ENCODE measurements around the gene CD300H.

CD300H gene

GRCh38 chr17:74547736-74548135 lies 19.6 kb downstream of the CD300H start:
- no peak for DNase-seq

DNA sequence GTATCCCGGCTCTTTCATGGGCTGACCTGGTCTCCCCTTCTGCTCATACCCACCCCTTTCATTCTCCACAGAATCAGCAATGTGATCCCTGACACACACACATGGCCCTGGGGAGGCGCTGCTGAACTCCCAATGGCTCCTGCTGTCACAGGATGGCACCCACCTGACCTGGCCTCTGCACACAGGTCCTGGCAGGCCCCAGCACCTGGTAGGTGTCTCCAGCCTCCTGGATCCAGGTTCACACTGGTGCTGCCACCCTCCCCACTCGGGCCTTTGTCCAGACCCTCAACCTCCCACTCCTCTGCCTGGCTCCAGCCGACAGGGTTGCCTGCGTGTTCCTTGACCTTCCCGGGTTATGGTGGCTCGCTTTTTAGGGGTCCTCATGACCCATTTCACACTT lies 20.0 kb downstream of the CD300H start:
- no peak for DNase-seq

- no peak for DNase-seq
These were observed 20.7 kb downstream of the CD300H start for GRCh38 chr17:74546586-74546985.

- no peak for DNase-seq
These were observed 21.5 kb downstream of the CD300H start, which contains the start of gene CD300C for GRCh38 chr17:74545843-74546230. TSS of gene CD300C (minus strand) at chr17:74546115. CDS start at chr17:74545782, 333 bp downstream.

GRCh38 chr17:74544991-74545842 lies 22.1 kb downstream of the CD300H start:
- DNase-seq, result no peak

GRCh38 chr17:74543891-74544760 lies 23.2 kb downstream of the CD300H start:
- DNase-seq, result no peak

DNA sequence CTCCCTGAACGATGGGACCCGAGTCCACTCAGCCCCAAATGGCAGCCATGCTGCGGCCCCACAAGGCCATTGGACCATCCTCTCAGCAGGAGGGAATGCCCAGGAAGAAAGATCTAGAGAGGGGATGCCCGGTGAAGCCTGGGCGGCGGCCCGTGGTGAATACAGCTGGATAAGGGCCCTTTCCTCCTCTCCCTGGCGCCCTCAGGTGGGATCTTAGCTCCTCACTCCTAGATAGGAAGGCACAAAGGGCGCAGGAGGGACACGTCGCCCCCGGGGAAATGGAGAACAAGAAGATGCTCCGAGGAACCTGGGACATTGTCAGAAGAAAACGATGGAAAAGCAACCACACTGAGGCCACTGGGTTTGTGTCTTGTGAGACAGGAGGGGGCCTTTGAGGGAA lies 23.9 kb downstream of the CD300H start:
- no peak for DNase-seq

GRCh38 chr17:74542727-74543383 lies 24.5 kb downstream of the CD300H start:
- DNase-seq, result no peak

- no peak for DNase-seq
These were observed 25.1 kb downstream of the CD300H start for GRCh38 chr17:74542166-74542565.

DNA sequence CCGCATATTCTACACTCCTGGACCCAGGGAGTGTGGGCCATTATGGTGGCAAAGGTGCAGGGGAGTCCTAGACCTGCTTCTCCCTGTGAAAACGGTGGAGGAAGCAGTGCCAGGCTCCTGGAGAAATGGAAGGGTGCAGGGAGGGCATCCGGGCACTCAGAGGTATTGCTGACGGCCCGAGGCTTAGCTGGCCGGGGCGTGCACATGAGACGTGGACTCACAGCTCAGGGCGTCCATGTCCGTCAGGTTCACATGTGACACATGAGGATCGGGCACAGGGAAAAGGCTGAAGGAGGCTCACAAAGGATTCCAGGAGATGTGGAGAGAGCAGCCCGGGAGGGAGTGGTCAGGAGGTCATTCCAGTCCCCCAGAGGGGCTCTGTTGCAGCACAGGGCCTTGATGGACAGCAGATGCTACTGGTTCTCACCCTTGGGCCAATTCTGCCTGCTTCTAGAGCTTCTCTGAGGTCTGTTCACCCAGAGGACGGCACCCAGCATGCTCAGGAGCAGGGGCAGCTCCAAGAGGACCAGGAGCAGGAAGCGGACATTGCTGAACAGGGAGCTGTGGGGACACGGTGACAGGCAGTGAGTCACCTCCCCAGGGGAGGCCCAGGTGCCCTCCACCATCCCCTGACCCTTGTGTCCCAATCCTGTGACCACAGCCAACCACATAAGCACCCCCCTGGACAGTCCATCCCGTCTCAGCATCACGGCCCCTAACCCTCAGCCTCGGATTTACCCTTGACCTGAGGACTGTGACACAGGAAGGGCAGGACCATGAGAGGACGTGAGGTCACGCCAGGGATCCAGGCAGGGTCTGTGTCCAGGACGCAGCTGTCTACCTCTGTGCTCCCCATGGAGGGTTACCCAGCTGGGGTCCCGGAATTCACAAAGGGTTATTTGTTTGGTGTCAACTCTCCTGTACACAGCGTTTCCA lies 25.9 kb downstream of the CD300H start:
- DNase-seq, result no peak

GRCh38 chr17:74539281-74539820 lies 28.0 kb downstream of the CD300H start:
- no peak for DNase-seq

DNA sequence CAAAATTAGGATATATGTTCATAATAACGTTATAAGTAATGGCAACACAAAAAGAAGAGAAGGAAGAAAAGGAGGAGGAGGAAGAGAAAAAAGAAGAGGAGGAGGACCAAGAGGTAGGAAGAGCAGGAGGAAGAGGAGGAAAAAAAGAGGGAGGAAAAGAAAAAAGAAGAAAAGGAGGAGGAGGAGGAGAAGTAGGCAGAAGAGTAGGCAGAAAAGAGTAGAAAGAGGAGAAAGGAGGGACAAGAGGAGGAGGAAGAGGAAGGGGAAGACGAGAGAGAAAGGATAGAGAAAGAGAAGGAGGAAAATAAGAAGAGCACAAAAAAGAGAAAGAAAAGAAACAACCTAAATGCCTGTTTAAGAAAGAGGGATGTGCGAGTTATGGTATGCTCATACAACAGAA lies 30.4 kb downstream of the CD300H start:
- DNase-seq, result no peak

GRCh38 chr17:74532115-74532514 lies 35.2 kb downstream of the CD300H start:
- no peak for DNase-seq

DNA sequence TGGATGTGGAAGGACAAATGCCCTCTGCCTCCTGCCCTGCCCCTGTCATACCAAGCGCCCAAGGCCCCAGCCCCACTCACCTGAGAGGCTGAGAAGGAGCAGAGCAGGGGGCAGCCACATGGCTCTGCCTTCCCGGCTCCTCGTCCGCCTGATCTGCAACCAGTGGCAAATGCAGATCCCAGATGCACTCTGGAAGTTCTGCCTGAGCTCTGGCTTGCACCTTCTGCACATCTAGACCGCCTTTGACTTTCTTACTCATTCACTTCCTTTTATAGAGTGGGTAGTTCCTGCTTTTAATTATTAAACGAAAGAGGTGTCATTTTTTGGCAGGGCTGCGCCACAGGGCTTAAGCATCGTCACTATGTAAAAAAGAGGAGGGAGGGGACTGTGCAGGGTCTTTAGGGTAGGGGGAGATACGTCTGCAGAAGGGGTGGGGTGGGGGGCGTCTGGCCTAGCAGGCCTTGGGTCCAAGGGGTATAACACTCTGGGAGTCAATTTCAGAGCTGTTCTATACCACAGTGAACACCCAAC lies 36.0 kb downstream of the CD300H start, which contains the start of gene CD300LB:
Gene CD300LB (minus strand): TSS at position 245 of the 531 bp plus-strand sequence. CDS start 125 bp downstream, at position 120.
- no peak for DNase-seq

DNA sequence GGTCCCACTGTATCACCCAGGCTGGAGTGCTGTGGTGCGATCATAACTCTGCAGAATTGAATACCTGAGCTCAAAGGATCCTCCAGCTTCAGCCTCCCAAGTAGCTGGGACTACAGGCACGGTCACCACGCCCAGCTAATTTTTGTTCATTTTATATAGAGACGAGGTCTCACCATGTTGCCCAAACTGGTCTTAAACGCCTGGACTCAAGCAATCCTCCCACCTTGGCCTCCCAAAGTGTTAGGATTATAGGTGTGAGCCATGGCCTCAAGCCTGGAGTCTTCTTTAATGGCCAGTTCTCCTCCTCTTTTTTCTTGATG lies 36.5 kb downstream of the CD300H start:
- DNase-seq, result no peak

- no peak for DNase-seq
These were observed 38.1 kb downstream of the CD300H start for GRCh38 chr17:74529243-74529642.

DNA sequence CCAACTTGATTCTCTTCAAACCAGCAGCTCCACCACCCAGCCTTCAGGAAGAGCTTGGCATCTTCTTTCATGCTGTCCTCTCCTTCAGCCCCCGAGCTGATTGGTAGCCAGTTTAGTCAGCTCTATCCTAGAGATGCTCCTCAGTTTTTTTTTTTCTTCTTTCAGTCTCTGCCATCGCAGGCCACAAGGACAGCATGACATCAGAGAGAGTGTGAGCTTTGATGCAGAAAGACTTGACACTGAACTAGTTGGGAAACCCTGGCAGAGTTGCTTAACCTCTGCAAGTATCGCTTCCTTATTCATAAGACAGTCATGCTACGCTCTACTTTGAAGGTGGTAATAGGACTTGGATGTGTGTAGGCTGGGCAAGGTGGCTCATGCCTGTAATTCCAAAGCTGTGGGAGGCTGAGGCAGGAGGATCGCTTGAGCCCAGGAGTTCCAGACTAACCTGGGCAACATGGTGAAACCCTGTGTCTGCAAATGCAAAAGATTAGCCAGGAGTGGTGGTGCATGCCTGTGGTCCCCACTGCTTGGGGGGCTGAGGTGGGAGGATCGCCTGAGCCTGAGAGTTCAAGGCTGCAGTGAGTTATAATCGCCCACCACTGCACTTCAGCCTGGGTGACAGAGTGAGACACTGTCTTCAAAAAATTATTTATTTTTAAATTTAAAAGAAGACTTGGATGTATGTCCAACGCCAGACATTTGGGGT lies 38.7 kb downstream of the CD300H start:
- DNase-seq, result no peak

DNA sequence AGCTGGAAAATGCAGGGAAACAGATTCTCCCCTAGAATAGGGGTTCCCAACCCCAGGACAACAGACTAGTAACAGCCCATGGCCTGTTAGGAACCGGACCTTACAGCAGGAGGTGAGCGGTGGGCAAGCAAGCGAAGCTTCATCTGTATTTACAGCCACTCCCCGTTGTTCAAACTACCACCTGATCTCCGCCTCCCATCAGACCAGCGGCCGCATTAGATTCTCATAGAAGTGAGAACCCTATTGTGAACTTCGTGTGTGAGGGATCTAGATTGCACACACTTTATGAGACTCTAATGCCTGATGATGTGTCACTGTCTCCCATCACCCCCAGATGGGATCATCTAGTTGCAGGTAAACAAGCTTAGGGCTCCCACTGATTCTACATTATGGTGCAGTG lies 39.6 kb downstream of the CD300H start:
- no peak for DNase-seq

DNA sequence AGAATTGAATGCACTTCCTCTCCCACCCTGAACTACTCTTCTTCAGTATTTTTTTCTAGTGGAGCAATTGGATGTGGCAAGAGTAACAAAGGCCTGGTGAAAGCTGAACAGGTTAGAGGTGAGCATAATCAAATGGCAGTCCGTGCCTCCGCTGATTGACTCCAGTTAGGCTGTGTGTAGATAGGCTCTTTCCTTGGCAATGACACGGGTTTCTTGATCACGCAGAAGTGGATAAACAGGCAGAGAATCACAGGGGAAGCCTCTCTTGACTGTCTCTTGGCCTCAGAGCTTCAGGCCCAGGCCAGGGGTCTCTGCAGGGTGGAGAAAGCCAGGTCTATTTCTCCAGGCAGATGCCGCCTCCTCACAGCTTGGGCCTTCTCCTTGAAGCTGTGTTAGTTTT lies 40.2 kb downstream of the CD300H start:
- DNase-seq, result no peak

- no peak for DNase-seq
These were observed 40.6 kb downstream of the CD300H start for GRCh38 chr17:74526681-74527080.

DNA sequence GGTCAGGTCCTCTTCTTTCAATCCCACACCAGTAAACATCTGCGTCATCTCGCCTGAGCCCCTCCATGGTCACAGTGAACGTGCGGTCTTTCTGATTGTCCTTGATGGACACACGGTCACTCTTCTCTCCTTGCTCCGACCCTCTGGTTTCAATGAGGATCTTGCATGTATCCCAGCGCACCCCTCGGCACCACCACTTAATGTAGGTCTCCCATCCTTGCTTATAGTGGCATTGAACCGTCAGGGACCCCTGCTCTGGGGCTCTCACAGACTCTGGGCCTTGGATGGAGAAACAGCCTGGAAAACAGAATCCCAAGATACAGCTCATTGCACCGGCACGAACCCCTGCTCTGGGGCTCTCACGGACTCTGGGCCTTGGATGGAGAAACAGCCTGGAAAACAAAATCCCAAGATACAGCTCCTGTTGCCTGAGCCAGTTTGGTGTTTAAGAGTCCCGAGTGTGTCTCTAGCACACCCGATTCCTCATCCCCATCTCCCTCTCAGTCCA lies 41.5 kb downstream of the CD300H start:
- no peak for DNase-seq
